HepG2 (cell line): ENCODE data around the gene DRC7. TPM values are rescaled to one million over a fixed set of nuclear protein-coding genes. Genes with fewer than 3 reads are reported as not detected.

Experiments
- ATF1 ChIP-seq: IDR thresholded peaks from 2 replicates; pipeline ENCODE4 v1.6.1; 2016; ENCODE audit warnings: mild to moderate bottlenecking, control low read depth
- EEA1 ChIP-seq: sonication (generic); formaldehyde crosslinking; IDR thresholded peaks from 2 replicates; pipeline ENCODE4 v1.5.1; 2020; ENCODE audit warnings: mild to moderate bottlenecking, missing genetic modification reagents, borderline replicate concordance
- EHMT2 ChIP-seq: fragments of 200-600 bp; sonication (generic); IDR thresholded peaks from 2 replicates; pipeline ENCODE4 v1.7.0; 2017; ENCODE audit warnings: antibody characterized with exemption, low read depth, low read length, borderline replicate concordance
- GLI4 ChIP-seq: sonication (generic); formaldehyde crosslinking; IDR thresholded peaks from 2 replicates; pipeline ENCODE4 v1.5.1; 2020; ENCODE audit warnings: missing genetic modification reagents, mild to moderate bottlenecking, moderate library complexity, borderline replicate concordance
- ISL2 ChIP-seq: sonication (generic); formaldehyde crosslinking; IDR thresholded peaks from 2 replicates; pipeline ENCODE4 v1.5.0; 2020; ENCODE audit warnings: missing genetic modification reagents
- KMT2A ChIP-seq: sonication (generic); formaldehyde crosslinking; IDR thresholded peaks from 2 replicates; pipeline ENCODE4 v1.4.0; 2020; ENCODE audit warnings: missing genetic modification reagents
- MYNN ChIP-seq: sonication (generic); formaldehyde crosslinking; IDR thresholded peaks from 2 replicates; pipeline ENCODE4 v1.4.0; 2020; ENCODE audit warnings: mild to moderate bottlenecking, low read depth, missing genetic modification reagents
- PHF20 ChIP-seq: sonication (generic); formaldehyde crosslinking; IDR thresholded peaks from 2 replicates; pipeline ENCODE4 v1.5.0; 2020; ENCODE audit warnings: mild to moderate bottlenecking, missing genetic modification reagents
- RFXANK ChIP-seq: IDR thresholded peaks from 2 replicates; pipeline ENCODE4 v1.6.1; 2016
- RFXAP ChIP-seq: sonication (generic); formaldehyde crosslinking; IDR thresholded peaks from 2 replicates; pipeline ENCODE4 v1.4.0; 2020; ENCODE audit warnings: missing genetic modification reagents, borderline replicate concordance
- SALL1 ChIP-seq: sonication (generic); formaldehyde crosslinking; IDR thresholded peaks from 2 replicates; pipeline ENCODE4 v1.8.0; 2022; ENCODE audit warnings: mild to moderate bottlenecking, missing genetic modification reagents
- SIX4 ChIP-seq: sonication (generic); formaldehyde crosslinking; IDR thresholded peaks from 2 replicates; pipeline ENCODE4 v1.4.0; 2020; ENCODE audit warnings: missing genetic modification reagents
- SP5 ChIP-seq: IDR thresholded peaks from 2 replicates; pipeline ENCODE4 v1.6.1; 2016; ENCODE audit warnings: low read depth, borderline replicate concordance
- ZMYM3 ChIP-seq: sonication (generic); formaldehyde crosslinking; IDR thresholded peaks from 2 replicates; pipeline ENCODE4 v1.5.1; 2020; ENCODE audit warnings: mild to moderate bottlenecking, missing genetic modification reagents
- ZNF160 ChIP-seq: sonication (generic); formaldehyde crosslinking; IDR thresholded peaks from 2 replicates; pipeline ENCODE4 v1.8.0; 2022; ENCODE audit warnings: mild to moderate bottlenecking, inconsistent platforms, missing genetic modification reagents
- ZNF232 ChIP-seq: sonication (generic); formaldehyde crosslinking; IDR thresholded peaks from 2 replicates; pipeline ENCODE4 v1.4.0; 2020; ENCODE audit warnings: missing genetic modification reagents, borderline replicate concordance
- ZNF354B ChIP-seq: sonication (generic); formaldehyde crosslinking; IDR thresholded peaks from 2 replicates; pipeline ENCODE4 v1.8.0; 2022; ENCODE audit warnings: mild to moderate bottlenecking, missing genetic modification reagents
- polyA plus RNA-seq, 8 experiments: library from polyadenylated mRNA; depleted of rRNA in 3 of 8; stranded (reverse) in 7 of 8; unstranded in 1 of 8; fragments of >200 nt; fragmentation: Illumina TruSeq in 4 of 8; extraction: Trizol in 4 of 8; gene quantifications; 2 replicates each; pipeline versions ENCODE4 v1.2.1 to v1.2.3, GENCODE V29; 2011 to 2016; ENCODE audit warnings: low read depth in 4 of 8, missing spikeins in 1 of 8, mixed read lengths in 1 of 8; ENCODE audit not compliant: insufficient read depth in 1 of 8
- total RNA-seq, 5 experiments: library from RNA; depleted of rRNA; stranded (reverse); fragments of >200 nt; fragmentation: Illumina TruSeq; extraction: Trizol; gene quantifications; 2 replicates each; pipeline ENCODE4 v1.2.3, GENCODE V29; 2016; ENCODE audit warnings: low read depth in 1 of 5
- TF ChIP-seq, protein P1 (sequence below): sonication (generic); formaldehyde crosslinking; IDR thresholded peaks from 2 replicates; pipeline ENCODE4 v1.5.0; 2020; ENCODE audit warnings: mild to moderate bottlenecking, missing genetic modification reagents, borderline replicate concordance
- TF ChIP-seq, protein P2 (sequence below): sonication (generic); formaldehyde crosslinking; IDR thresholded peaks from 2 replicates; pipeline ENCODE4 v1.5.1; 2020; ENCODE audit warnings: mild to moderate bottlenecking, moderate library complexity, missing genetic modification reagents
- TF ChIP-seq, protein P3 (sequence below): sonication (generic); formaldehyde crosslinking; IDR thresholded peaks from 2 replicates; pipeline ENCODE4 v1.5.1; 2020; ENCODE audit warnings: mild to moderate bottlenecking, missing genetic modification reagents, moderate library complexity
- TF ChIP-seq, protein P4 (sequence below): IDR thresholded peaks from 2 replicates; pipeline ENCODE4 v1.6.1; 2012; ENCODE audit warnings: low read depth, low read length, improper control_type of control experiment

Gene DRC7
- total and polyA plus RNA-seq, 2 of the 13 experiments (the other 11 are each of a cell fraction or from before 2014, with no cell fraction given) = 2.7 to 3.4 TPM

DNA sequence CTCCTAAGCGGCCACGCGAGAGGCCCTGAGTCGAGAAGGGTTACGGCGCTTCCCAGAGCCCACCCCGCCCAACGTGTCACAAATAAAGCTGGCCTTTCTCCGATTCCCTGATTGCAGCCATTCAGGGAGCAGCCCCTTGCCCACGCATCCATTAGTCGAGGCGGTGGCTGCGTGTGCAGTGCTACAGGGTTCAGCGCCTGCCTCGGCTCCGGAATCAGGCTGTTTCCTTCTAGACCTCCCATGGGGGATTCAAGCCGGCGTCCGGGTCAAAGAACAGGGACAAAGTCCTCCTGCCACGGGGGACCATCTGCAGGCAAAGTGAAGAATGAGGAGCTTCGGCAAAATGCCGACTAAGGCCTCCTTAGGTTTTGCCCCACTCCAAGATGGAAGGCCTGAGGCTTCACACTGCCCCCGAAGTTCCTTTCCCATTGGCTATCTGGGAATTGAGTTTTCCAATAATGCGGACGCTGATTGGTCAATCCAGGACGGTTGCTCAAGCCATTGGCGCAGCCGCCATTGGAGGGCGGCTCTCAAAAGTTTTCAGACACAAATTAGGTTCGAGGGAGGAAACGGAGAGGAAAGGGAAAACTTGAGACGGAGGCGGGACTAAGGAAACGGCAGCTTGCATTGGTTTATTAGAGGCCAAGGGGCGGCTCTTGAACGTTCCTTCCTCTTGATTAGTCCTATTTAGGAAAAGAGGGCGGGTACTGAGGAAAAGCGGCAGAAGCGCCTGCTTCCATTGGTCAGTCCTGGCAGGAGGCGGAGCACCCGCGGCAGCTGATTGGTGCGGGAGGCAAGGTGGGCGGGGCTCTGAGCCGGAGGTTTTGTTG, 40.5 kb downstream of the DRC7 start (continued):
- TF ChIP-seq, protein P1, sequence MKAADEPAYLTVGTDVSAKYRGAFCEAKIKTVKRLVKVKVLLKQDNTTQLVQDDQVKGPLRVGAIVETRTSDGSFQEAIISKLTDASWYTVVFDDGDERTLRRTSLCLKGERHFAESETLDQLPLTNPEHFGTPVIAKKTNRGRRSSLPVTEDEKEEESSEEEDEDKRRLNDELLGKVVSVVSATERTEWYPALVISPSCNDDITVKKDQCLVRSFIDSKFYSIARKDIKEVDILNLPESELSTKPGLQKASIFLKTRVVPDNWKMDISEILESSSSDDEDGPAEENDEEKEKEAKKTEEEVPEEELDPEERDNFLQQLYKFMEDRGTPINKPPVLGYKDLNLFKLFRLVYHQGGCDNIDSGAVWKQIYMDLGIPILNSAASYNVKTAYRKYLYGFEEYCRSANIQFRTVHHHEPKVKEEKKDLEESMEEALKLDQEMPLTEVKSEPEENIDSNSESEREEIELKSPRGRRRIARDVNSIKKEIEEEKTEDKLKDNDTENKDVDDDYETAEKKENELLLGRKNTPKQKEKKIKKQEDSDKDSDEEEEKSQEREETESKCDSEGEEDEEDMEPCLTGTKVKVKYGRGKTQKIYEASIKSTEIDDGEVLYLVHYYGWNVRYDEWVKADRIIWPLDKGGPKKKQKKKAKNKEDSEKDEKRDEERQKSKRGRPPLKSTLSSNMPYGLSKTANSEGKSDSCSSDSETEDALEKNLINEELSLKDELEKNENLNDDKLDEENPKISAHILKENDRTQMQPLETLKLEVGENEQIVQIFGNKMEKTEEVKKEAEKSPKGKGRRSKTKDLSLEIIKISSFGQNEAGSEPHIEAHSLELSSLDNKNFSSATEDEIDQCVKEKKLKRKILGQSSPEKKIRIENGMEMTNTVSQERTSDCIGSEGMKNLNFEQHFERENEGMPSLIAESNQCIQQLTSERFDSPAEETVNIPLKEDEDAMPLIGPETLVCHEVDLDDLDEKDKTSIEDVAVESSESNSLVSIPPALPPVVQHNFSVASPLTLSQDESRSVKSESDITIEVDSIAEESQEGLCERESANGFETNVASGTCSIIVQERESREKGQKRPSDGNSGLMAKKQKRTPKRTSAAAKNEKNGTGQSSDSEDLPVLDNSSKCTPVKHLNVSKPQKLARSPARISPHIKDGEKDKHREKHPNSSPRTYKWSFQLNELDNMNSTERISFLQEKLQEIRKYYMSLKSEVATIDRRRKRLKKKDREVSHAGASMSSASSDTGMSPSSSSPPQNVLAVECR = peak; percentile 52
- peak; percentile 95 for TF ChIP-seq SP5 (CRISPR knock-in tag)
- 0 out of 2 replicates have a peak, but pooled peaks have one; percentile 4 for TF ChIP-seq ZMYM3 (CRISPR knock-in tag)
- TF ChIP-seq, protein P2, sequence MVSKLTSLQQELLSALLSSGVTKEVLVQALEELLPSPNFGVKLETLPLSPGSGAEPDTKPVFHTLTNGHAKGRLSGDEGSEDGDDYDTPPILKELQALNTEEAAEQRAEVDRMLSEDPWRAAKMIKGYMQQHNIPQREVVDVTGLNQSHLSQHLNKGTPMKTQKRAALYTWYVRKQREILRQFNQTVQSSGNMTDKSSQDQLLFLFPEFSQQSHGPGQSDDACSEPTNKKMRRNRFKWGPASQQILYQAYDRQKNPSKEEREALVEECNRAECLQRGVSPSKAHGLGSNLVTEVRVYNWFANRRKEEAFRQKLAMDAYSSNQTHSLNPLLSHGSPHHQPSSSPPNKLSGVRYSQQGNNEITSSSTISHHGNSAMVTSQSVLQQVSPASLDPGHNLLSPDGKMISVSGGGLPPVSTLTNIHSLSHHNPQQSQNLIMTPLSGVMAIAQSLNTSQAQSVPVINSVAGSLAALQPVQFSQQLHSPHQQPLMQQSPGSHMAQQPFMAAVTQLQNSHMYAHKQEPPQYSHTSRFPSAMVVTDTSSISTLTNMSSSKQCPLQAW = peak; percentile 61
- peak; percentile 43 for TF ChIP-seq SIX4
- TF ChIP-seq ATF1 = peak; percentile 93
- peak; percentile 97 for TF ChIP-seq GLI4 (CRISPR knock-in tag)
- TF ChIP-seq EHMT2 = peak; percentile 66; the same call in 1 of the 2 replicates
- TF ChIP-seq, protein P3, sequence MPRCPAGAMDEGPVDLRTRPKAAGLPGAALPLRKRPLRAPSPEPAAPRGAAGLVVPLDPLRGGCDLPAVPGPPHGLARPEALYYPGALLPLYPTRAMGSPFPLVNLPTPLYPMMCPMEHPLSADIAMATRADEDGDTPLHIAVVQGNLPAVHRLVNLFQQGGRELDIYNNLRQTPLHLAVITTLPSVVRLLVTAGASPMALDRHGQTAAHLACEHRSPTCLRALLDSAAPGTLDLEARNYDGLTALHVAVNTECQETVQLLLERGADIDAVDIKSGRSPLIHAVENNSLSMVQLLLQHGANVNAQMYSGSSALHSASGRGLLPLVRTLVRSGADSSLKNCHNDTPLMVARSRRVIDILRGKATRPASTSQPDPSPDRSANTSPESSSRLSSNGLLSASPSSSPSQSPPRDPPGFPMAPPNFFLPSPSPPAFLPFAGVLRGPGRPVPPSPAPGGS (CRISPR knock-in tag) = peak; percentile 64; the same call in 1 of the 2 replicates
- TF ChIP-seq ZNF160 (CRISPR knock-in tag) = peak; percentile 9; the same call in 1 of the 2 replicates
- TF ChIP-seq, protein P4, sequence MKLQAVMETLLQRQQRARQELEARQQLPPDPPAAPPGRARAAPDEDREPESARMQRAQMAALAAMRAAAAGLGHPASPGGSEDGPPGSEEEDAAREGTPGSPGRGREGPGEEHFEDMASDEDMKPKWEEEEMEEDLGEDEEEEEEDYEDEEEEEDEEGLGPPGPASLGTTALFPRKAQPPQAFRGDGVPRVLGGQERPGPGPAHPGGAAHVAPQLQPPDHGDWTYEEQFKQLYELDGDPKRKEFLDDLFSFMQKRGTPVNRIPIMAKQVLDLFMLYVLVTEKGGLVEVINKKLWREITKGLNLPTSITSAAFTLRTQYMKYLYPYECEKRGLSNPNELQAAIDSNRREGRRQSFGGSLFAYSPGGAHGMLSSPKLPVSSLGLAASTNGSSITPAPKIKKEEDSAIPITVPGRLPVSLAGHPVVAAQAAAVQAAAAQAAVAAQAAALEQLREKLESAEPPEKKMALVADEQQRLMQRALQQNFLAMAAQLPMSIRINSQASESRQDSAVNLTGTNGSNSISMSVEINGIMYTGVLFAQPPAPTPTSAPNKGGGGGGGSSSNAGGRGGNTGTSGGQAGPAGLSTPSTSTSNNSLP = peak; percentile 54; the same call in 1 of the 2 replicates
- peak; percentile 83 for TF ChIP-seq PHF20 (CRISPR knock-in tag)
- peak; percentile 72 for TF ChIP-seq SALL1 (CRISPR knock-in tag)
- TF ChIP-seq KMT2A = no peak; the same call in 1 of the 2 replicates
- TF ChIP-seq ZNF232 = no peak
- TF ChIP-seq ZNF354B = no peak
- peak; percentile 57; the same call in 1 of the 2 replicates for TF ChIP-seq ISL2 (CRISPR knock-in tag)
- TF ChIP-seq MYNN (CRISPR knock-in tag) = peak; percentile 91
- no peak for TF ChIP-seq RFXANK
- TF ChIP-seq RFXAP = peak; percentile 69; the same call in 1 of the 2 replicates
- TF ChIP-seq EEA1 (CRISPR knock-in tag) = peak; percentile 95
